Ovary (tissue), 3 donors: ENCODE measurements around the gene UBR3.

ENCODE experiments used
- EP300 ChIP-seq: sonication (generic); formaldehyde crosslinking; IDR thresholded peaks from one replicate; pipeline ENCODE4 v1.6.1; 2017; ENCODE audit warnings: antibody characterized with exemption
- POLR2A ChIP-seq: fragments of 450-650 bp; IDR thresholded peaks from one replicate; pipeline ENCODE4 v1.6.1; 2017; ENCODE audit warnings: antibody characterized with exemption, mild to moderate bottlenecking, moderate library complexity
- TF ChIP-seq, protein P1 (sequence below), 3 donors: fragments of 450-650 bp in 2 of 3; fragments of 200-600 bp in 1 of 3; IDR thresholded peaks; one replicate each; pipeline versions ENCODE4 v1.5.1 to v1.8.0; 2016 to 2022; ENCODE audit warnings: antibody characterized with exemption in 3 of 3, mild to moderate bottlenecking in 1 of 3
- donor health status: DM: no; HTN: no; CAD: no.

DNA sequence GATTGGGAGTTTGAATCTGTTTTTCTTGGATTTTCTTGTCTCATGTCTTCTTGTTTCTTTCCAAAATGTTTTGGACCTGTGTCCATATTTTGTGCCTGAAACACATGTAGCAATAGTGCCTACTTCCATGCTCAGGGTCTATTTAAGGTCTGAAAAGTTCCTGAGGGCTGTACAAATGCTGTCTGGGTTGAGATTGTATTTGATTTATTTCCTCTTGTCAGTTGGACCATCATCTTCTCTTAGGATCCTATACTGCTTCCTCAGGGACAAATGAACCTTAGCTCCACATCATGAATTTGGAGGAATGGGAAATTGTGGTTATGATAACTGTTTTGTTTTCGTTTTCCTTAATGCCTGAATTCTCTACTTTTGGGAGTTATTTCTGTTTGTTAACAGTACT, 59.9 kb downstream of the UBR3 start:
- TF ChIP-seq POLR2A (no peak), EP300 (no peak)
- TF ChIP-seq, protein P1, sequence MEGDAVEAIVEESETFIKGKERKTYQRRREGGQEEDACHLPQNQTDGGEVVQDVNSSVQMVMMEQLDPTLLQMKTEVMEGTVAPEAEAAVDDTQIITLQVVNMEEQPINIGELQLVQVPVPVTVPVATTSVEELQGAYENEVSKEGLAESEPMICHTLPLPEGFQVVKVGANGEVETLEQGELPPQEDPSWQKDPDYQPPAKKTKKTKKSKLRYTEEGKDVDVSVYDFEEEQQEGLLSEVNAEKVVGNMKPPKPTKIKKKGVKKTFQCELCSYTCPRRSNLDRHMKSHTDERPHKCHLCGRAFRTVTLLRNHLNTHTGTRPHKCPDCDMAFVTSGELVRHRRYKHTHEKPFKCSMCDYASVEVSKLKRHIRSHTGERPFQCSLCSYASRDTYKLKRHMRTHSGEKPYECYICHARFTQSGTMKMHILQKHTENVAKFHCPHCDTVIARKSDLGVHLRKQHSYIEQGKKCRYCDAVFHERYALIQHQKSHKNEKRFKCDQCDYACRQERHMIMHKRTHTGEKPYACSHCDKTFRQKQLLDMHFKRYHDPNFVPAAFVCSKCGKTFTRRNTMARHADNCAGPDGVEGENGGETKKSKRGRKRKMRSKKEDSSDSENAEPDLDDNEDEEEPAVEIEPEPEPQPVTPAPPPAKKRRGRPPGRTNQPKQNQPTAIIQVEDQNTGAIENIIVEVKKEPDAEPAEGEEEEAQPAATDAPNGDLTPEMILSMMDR (IDR thresholded peaks at IDR 0.05), result no peak
